Measurements from ENCODE around the gene OR5C1. TPM values are rescaled to one million over a fixed set of nuclear protein-coding genes. Genes with fewer than 3 reads are reported as not detected.

Gene OR5C1
- polyA plus RNA-seq, 1 experiment = not detected

GRCh38 chr9:122810306-122810946 lies 21.7 kb downstream of the OR5C1 start:
- DNase-seq (ENCODE audit: low read depth, low spot score) = peak; percentile 59
- H3K9me3 ChIP-seq (ENCODE audit: control insufficient read depth, insufficient read depth, low read length) = peaks cover 9% of the 10 kb centered on the region
- POLR2A ChIA-PET = no interaction called here
- TF ChIP-seq CTCF (IDR thresholded peaks at IDR 0.05; ENCODE audit: low read depth, low read length) = peak; percentile 68
- no peak overlapping the region for H3K4me3 ChIP-seq (ENCODE audit: low read depth, low read length)
- CTCF ChIA-PET = interaction anchor here (0.7 to 5.1 kb wide), 16 partner anchors 8 to 713 kb away, joined by 3 to 104 read pairs (median 5); no protein-coding TSS in a partner anchor
- no peaks in the 10 kb centered on the region for H3K27me3 ChIP-seq (ENCODE audit: control insufficient read depth, insufficient read depth, low read length)
- H3K27ac ChIP-seq (ENCODE audit: low read depth, low read length) = no peak overlapping the region

GRCh38 chr9:122812736-122813135 lies 24.0 kb downstream of the OR5C1 start:
- Histone ChIP-seq H3K27me3 (ENCODE audit: control insufficient read depth, insufficient read depth, low read length) (no peaks in the 10 kb centered on the region), H3K27ac (ENCODE audit: low read depth, low read length) (no peak overlapping the region), H3K4me3 (ENCODE audit: low read depth, low read length) (no peak overlapping the region), H3K9me3 (ENCODE audit: control insufficient read depth, insufficient read depth, low read length) (no peaks in the 10 kb centered on the region)
- CTCF ChIA-PET = interaction anchor here (1.4 kb wide), 1 partner anchor 314 kb away, joined by 4 read pairs; no protein-coding TSS in a partner anchor
- TF ChIP-seq CTCF (IDR thresholded peaks at IDR 0.05; ENCODE audit: low read depth, low read length) = no peak
- no peak for DNase-seq (ENCODE audit: low read depth, low spot score)
- POLR2A ChIA-PET = no interaction called here

- CTCF ChIA-PET = interaction anchor here (2.9 kb wide), 1 partner anchor 350 kb away, joined by 10 read pairs; no protein-coding TSS in a partner anchor
These were observed 25.8 kb downstream of the OR5C1 start for GRCh38 chr9:122814545-122814944.

GRCh38 chr9:122815544-122815943 lies 26.8 kb downstream of the OR5C1 start:
- POLR2A ChIA-PET = no interaction called here
- H3K4me3 ChIP-seq (ENCODE audit: low read depth, low read length) = no peak overlapping the region
- DNase-seq (ENCODE audit: low read depth, low spot score) = no peak
- no peaks in the 10 kb centered on the region for H3K9me3 ChIP-seq (ENCODE audit: control insufficient read depth, insufficient read depth, low read length)
- CTCF ChIA-PET = interaction anchor here (2.9 kb wide), 1 partner anchor 351 kb away, joined by 10 read pairs; no protein-coding TSS in a partner anchor
- no peaks in the 10 kb centered on the region for H3K27me3 ChIP-seq (ENCODE audit: control insufficient read depth, insufficient read depth, low read length)
- TF ChIP-seq CTCF (IDR thresholded peaks at IDR 0.05; ENCODE audit: low read depth, low read length) = no peak
- H3K27ac ChIP-seq (ENCODE audit: low read depth, low read length) = no peak overlapping the region

More at GRCh38 chr9:122814545-122814944, 25.8 kb downstream of the OR5C1 start:
- Histone ChIP-seq H3K27me3 (ENCODE audit: control insufficient read depth, insufficient read depth, low read length) (no peaks in the 10 kb centered on the region), H3K9me3 (ENCODE audit: control insufficient read depth, insufficient read depth, low read length) (no peaks in the 10 kb centered on the region), H3K27ac (ENCODE audit: low read depth, low read length) (no peak overlapping the region), H3K4me3 (ENCODE audit: low read depth, low read length) (no peak overlapping the region)
- no peak for TF ChIP-seq CTCF (IDR thresholded peaks at IDR 0.05; ENCODE audit: low read depth, low read length)
- no peak for DNase-seq (ENCODE audit: low read depth, low spot score)
- POLR2A ChIA-PET = no interaction called here

GRCh38 chr9:122816163-122816867 lies 27.6 kb downstream of the OR5C1 start:
- H3K4me3 ChIP-seq (ENCODE audit: low read depth, low read length) = no peak overlapping the region
- no peaks in the 10 kb centered on the region for H3K27me3 ChIP-seq (ENCODE audit: control insufficient read depth, insufficient read depth, low read length)
- H3K9me3 ChIP-seq (ENCODE audit: control insufficient read depth, insufficient read depth, low read length) = no peaks in the 10 kb centered on the region
- no peak overlapping the region for H3K27ac ChIP-seq (ENCODE audit: low read depth, low read length)
- TF ChIP-seq CTCF (IDR thresholded peaks at IDR 0.05; ENCODE audit: low read depth, low read length) = no peak
- ChIA-PET CTCF (interaction anchor here (2.9 kb wide), 1 partner anchor 352 kb away, joined by 10 read pairs; no protein-coding TSS in a partner anchor), POLR2A (no interaction called here)
- DNase-seq (ENCODE audit: low read depth, low spot score) = no peak
